H1 (cell line): ENCODE data around the gene SCAMP3. TPM values are rescaled to one million over a fixed set of nuclear protein-coding genes. Genes with fewer than 3 reads are reported as not detected.

Experiments
- ATF2 ChIP-seq: IDR thresholded peaks from 2 replicates; pipeline ENCODE4 v1.6.1; 2012; ENCODE audit warnings: low read length, inconsistent platforms
- CHD7 ChIP-seq: fragments of 300-600 bp; sonication (generic); IDR thresholded peaks from 2 replicates; pipeline ENCODE4 v1.7.1; 2012; ENCODE audit warnings: low read length, moderate library complexity, mild to moderate bottlenecking, inconsistent platforms; ENCODE audit not compliant: insufficient replicate concordance
- CTBP2 ChIP-seq: IDR thresholded peaks from 2 replicates; pipeline ENCODE4 v1.7.0; 2011; ENCODE audit warnings: borderline replicate concordance, mild to moderate bottlenecking, moderate library complexity, mixed read lengths, low read length; ENCODE audit not compliant: insufficient read depth, insufficient read length
- EGR1 ChIP-seq: IDR thresholded peaks from 2 replicates; pipeline ENCODE4 v1.6.1; 2011; ENCODE audit warnings: low read depth, low read length, borderline replicate concordance
- GTF2F1 ChIP-seq: IDR thresholded peaks from 2 replicates; pipeline ENCODE4 v1.6.1; 2012; ENCODE audit warnings: low read depth, low read length, improper control_type of control experiment, borderline replicate concordance
- KDM1A ChIP-seq: fragments of 200-600, 300-600 bp; sonication (generic); IDR thresholded peaks from 2 replicates; pipeline ENCODE4 v1.7.1; 2016; ENCODE audit warnings: mild to moderate bottlenecking, low read length, borderline replicate concordance
- KDM5A ChIP-seq: fragments of 200-600 bp; IDR thresholded peaks from 2 replicates; pipeline ENCODE4 v1.7.1; 2012; ENCODE audit warnings: mild to moderate bottlenecking, low read length, inconsistent platforms, mixed read lengths
- RAD21 ChIP-seq, 2 experiments: IDR thresholded peaks in 1 of 2; conservative IDR thresholded peaks in 1 of 2; 2 replicates each; pipeline ENCODE4 v1.6.1; 2011; ENCODE audit warnings: low read depth in 2 of 2, low read length in 2 of 2, improper control_type of control experiment in 1 of 2, inconsistent platforms in 1 of 2, mild to moderate bottlenecking in 1 of 2, moderate library complexity in 1 of 2
- SUZ12 ChIP-seq: fragments of 200-600 bp; sonication (generic); IDR thresholded peaks from 2 replicates; pipeline ENCODE4 v1.6.1; 2012; ENCODE audit warnings: mild to moderate bottlenecking, inconsistent platforms, low read length, moderate library complexity, mixed read lengths
- polyA plus RNA-seq, 7 experiments: library from polyadenylated mRNA; depleted of rRNA in 3 of 7; stranded (reverse) in 5 of 7; unstranded in 2 of 7; fragments of >200 nt in 5 of 7; fragments of 200-250 nt in 2 of 7; gene quantifications; 1 replicate in 5 of 7; 2 replicates in 1 of 7; 4 replicates in 1 of 7; pipeline versions ENCODE4 v1.2.1 to v1.2.3, GENCODE V29; 2011 to 2013; ENCODE audit warnings: missing spikeins in 2 of 7, mixed read lengths in 2 of 7
- total RNA-seq: library from RNA; stranded (reverse); fragmentation: NEBNext Ultra II Directional; extraction: Animal tissue kit (Norgen Biotek cat#: 25700); gene quantifications from 2 replicates; pipeline ENCODE4 v1.2.1, GENCODE V29; 2021

SCAMP3 gene
- total and polyA plus RNA-seq, 2 of the 8 experiments (the other 6 are each of a cell fraction or from before 2014, with no cell fraction given), result 48.9 to 143 TPM

GRCh38 chr1:155245163-155245524, 17.0 kb downstream of the SCAMP3 start (continued):
- TF ChIP-seq CHD7 (no peak), CTBP2 (no peak), KDM1A (no peak), GTF2F1 (no peak), RAD21 (IDR thresholded peaks at IDR 0.05 in 1 of 2, conservative IDR thresholded peaks at IDR 0.05 in 1 of 2; ENCODE audit: low read depth in 2 of 2, low read length in 2 of 2) (no peak), KDM5A (no peak), SUZ12 (no peak), ATF2 (no peak), EGR1 (no peak)
